Measurements from ENCODE around the gene ARHGAP18.

ARHGAP18 gene

DNA sequence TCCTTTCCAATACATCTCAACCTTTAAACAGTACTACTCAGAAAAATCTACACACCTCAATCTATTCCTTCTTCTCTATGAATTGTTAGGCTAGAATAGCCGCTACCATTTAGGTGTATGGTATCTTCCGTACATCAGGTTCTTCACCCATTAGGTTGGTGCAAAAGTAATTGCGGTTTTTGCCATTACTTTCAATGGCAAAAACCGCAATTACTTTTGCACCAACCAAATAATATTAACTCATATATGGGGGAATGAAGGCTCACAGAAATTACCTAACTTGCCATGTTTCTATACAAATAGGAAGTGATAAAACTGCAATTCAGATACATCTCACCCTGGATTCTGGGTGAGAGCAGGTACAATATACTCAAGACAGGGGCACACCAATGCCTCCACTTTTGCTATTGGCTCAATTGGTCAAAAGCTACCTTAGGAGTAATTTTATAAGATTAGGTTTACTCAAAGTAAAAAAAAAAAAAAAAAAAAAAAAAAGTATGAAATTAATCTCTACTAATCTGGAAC lies 37.7 kb upstream of the ARHGAP18 start:
- no peak overlapping the region for H3K4me2 ChIP-seq (ENCODE audit: low read depth, low read length, poor library complexity, severe bottlenecking)
- no peaks in the 10 kb centered on the region for H3K36me3 ChIP-seq (ENCODE audit: low read length)
- H3K9me3 ChIP-seq (ENCODE audit: insufficient read depth, low read length), result no peaks in the 10 kb centered on the region
- no peaks in the 10 kb centered on the region for H3K27me3 ChIP-seq (ENCODE audit: low read length)
- H3K79me2 ChIP-seq (ENCODE audit: insufficient read depth, low read length), result no peaks in the 10 kb centered on the region
- TF ChIP-seq, protein P1, sequence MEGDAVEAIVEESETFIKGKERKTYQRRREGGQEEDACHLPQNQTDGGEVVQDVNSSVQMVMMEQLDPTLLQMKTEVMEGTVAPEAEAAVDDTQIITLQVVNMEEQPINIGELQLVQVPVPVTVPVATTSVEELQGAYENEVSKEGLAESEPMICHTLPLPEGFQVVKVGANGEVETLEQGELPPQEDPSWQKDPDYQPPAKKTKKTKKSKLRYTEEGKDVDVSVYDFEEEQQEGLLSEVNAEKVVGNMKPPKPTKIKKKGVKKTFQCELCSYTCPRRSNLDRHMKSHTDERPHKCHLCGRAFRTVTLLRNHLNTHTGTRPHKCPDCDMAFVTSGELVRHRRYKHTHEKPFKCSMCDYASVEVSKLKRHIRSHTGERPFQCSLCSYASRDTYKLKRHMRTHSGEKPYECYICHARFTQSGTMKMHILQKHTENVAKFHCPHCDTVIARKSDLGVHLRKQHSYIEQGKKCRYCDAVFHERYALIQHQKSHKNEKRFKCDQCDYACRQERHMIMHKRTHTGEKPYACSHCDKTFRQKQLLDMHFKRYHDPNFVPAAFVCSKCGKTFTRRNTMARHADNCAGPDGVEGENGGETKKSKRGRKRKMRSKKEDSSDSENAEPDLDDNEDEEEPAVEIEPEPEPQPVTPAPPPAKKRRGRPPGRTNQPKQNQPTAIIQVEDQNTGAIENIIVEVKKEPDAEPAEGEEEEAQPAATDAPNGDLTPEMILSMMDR (IDR thresholded peaks at IDR 0.05; ENCODE audit: insufficient read depth, low read length, poor library complexity, severe bottlenecking), result no peak
- no peak for TF ChIP-seq EZH2phosphoT487 (conservative IDR thresholded peaks at IDR 0.05; ENCODE audit: low read length)
- H3F3A ChIP-seq (ENCODE audit: insufficient read depth), result no peaks in the 10 kb centered on the region
- H2AFZ ChIP-seq (ENCODE audit: low read depth, low read length, severe bottlenecking), result no peak overlapping the region
- no peaks in the 10 kb centered on the region for H4K20me1 ChIP-seq (ENCODE audit: low read depth, low read length)
- no peak overlapping the region for H3K9ac ChIP-seq (ENCODE audit: low read length)
- no peak overlapping the region for H3K27ac ChIP-seq (ENCODE audit: low read depth, low read length)
- no peaks in the 10 kb centered on the region for H3K9me2 ChIP-seq (replicated peaks; ENCODE audit: insufficient read depth, low read length)
- no peak overlapping the region for H3K4me3 ChIP-seq (ENCODE audit: insufficient read depth, low read length, poor library complexity, severe bottlenecking)

DNA sequence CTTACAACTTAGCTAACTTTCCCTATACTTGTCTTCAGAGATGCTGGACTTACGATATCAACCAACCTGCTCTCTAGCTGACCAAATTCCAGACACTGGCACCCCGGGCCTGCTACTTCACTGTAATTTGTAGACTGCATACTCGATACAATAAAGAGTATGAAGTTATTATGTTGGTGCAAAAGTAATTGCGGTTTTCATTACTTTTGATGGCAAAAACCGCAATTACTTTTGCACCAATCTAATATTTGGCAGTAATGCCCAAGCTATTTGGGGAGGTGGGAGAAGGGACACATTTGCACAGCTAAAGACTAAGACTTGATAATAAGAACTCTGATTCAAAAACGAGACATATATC lies 34.9 kb upstream of the ARHGAP18 start:
- TF ChIP-seq, protein P1 (IDR thresholded peaks at IDR 0.05; ENCODE audit: insufficient read depth, low read length, poor library complexity, severe bottlenecking), result no peak
- Histone ChIP-seq H2AFZ (ENCODE audit: low read depth, low read length, severe bottlenecking) (no peak overlapping the region), H3K27me3 (ENCODE audit: low read length) (no peaks in the 10 kb centered on the region), H3K9me3 (ENCODE audit: insufficient read depth, low read length) (no peaks in the 10 kb centered on the region), H4K20me1 (ENCODE audit: low read depth, low read length) (no peaks in the 10 kb centered on the region), H3K9me2 (replicated peaks; ENCODE audit: insufficient read depth, low read length) (no peaks in the 10 kb centered on the region), H3K4me2 (ENCODE audit: low read depth, low read length, poor library complexity, severe bottlenecking) (no peak overlapping the region), H3F3A (ENCODE audit: insufficient read depth) (no peaks in the 10 kb centered on the region), H3K4me3 (ENCODE audit: insufficient read depth, low read length, poor library complexity, severe bottlenecking) (no peak overlapping the region), H3K36me3 (ENCODE audit: low read length) (no peaks in the 10 kb centered on the region), H3K27ac (ENCODE audit: low read depth, low read length) (no peak overlapping the region), H3K79me2 (ENCODE audit: insufficient read depth, low read length) (no peaks in the 10 kb centered on the region), H3K9ac (ENCODE audit: low read length) (no peak overlapping the region)

DNA sequence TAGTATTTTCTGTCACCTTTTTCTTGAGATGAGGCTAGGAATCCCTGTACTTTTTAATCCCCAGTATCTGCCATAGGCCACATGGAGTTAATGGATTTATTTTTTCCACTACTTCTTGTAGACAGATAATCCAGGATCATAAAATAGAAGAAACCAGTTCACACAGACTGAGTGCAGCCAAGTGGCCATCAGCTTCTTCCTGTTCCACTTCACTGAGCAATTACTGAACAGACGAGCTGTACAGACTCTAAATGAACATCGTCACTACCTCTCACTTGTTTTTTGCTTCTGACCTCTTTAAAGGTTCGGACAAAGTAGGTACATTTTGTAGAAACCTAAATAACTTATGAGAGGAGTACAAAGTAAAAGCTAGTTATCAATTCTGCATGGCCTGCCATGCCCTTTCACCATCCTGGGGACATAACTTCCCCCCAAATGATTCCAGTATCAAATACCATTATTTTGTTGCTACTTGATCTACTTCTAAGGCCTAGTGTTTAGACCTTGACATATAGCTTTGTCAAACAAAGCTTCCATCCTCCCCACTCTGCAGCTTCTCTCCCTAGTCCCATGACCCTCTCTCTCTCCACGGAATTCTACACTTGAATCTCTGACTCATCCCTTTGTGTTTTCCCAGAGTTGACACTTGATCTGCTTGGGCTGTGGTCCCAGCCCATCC lies 34.4 kb upstream of the ARHGAP18 start:
- no peaks in the 10 kb centered on the region for H3K36me3 ChIP-seq (ENCODE audit: low read length)
- no peaks in the 10 kb centered on the region for H4K20me1 ChIP-seq (ENCODE audit: low read depth, low read length)
- H3K9me2 ChIP-seq (replicated peaks; ENCODE audit: insufficient read depth, low read length), result no peaks in the 10 kb centered on the region
- TF ChIP-seq, protein P1 (IDR thresholded peaks at IDR 0.05; ENCODE audit: insufficient read depth, low read length, poor library complexity, severe bottlenecking), result no peak
- no peak for TF ChIP-seq EZH2phosphoT487 (conservative IDR thresholded peaks at IDR 0.05; ENCODE audit: low read length)
- no peak overlapping the region for H2AFZ ChIP-seq (ENCODE audit: low read depth, low read length, severe bottlenecking)
- H3K4me3 ChIP-seq (ENCODE audit: insufficient read depth, low read length, poor library complexity, severe bottlenecking), result no peak overlapping the region
- H3K4me2 ChIP-seq (ENCODE audit: low read depth, low read length, poor library complexity, severe bottlenecking), result no peak overlapping the region
- H3F3A ChIP-seq (ENCODE audit: insufficient read depth), result no peaks in the 10 kb centered on the region
- no peak overlapping the region for H3K9ac ChIP-seq (ENCODE audit: low read length)
- H3K9me3 ChIP-seq (ENCODE audit: insufficient read depth, low read length), result no peaks in the 10 kb centered on the region
- H3K27ac ChIP-seq (ENCODE audit: low read depth, low read length), result no peak overlapping the region
- no peaks in the 10 kb centered on the region for H3K79me2 ChIP-seq (ENCODE audit: insufficient read depth, low read length)
- no peaks in the 10 kb centered on the region for H3K27me3 ChIP-seq (ENCODE audit: low read length)

Data from SU-DHL-6 (cell line).